Stimulated activated CD4-positive, alpha-beta T cell treated with anti-CD3 and anti-CD28 coated beads, Interleukin-4, amount 100 ng/mL, for 24 hours (primary cell): ENCODE data around the gene FAM81B.
"Not testable (repeated sequence)": the region's sequence is repeated elsewhere in the genome, so short reads cannot be mapped to it uniquely, and the experiment has no call there.

ENCODE experiments used
- DNase-seq: peaks from one replicate; pipeline ENCODE4 v3.0.0-alpha.2; 2020

FAM81B gene

DNA sequence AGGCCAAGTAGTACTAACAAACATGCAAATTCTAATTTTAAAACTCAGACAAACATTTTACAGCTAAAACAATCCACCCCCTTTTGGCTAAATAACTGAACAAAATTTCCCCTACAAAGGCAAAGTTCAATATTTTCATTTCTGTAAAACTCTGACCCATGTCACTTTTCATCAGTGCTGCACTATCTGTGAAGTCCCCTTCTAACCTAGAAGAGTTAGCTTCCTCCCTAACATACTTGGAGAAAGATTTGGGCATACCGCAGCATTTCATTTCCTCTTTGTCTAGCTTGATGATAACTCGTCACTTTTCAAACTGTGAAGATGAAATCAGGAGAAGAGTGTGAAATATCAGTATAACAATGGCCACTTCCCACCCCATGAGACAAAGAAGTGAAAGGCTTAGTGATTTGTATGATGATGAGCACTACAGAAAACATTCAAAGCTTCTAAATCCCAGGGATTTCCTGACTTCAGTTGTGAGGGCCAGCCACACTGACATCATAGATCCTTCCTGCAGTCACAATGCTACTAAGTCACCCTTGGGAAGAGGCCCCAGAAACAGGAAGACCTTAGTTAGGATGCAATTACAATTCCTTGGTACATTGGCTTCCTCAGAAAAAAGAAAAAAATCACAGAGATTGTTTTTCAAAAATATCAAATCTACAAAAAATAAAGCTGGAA lies at the start of gene FAM81B:
TSS of gene FAM81B (plus strand) at position 555 of the 681 bp plus-strand sequence. CDS start at position 579, 24 bp downstream.
- no peak for DNase-seq

DNA sequence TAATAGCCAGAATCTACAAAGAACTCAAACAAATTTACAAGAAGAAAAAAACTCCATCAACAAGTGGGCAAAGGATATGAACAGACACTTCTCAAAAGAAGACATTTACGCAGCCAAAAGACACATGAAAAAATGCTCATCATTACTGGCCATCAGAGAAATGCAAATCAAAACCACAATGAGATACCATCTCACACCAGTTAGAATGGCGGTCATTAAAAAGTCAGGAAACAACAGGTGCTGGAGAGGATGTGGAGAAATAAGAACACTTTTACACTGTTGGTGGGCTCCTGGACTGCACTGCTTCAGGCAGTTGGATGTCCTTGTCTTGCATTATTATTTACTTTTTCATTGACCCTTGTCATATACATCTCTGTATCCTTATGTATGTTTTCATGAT lies 49.7 kb upstream of the FAM81B start:
- DNase-seq = not testable (repeated sequence)

- no peak for DNase-seq
Measured at GRCh38 chr5:95347506-95348120, 43.6 kb upstream of the FAM81B start.

GRCh38 chr5:95350631-95351030 lies 40.5 kb upstream of the FAM81B start:
- no peak for DNase-seq

GRCh38 chr5:95352691-95353090 lies 38.5 kb upstream of the FAM81B start:
- no peak for DNase-seq

GRCh38 chr5:95358320-95358719 lies 32.8 kb upstream of the FAM81B start:
- no peak for DNase-seq

DNA sequence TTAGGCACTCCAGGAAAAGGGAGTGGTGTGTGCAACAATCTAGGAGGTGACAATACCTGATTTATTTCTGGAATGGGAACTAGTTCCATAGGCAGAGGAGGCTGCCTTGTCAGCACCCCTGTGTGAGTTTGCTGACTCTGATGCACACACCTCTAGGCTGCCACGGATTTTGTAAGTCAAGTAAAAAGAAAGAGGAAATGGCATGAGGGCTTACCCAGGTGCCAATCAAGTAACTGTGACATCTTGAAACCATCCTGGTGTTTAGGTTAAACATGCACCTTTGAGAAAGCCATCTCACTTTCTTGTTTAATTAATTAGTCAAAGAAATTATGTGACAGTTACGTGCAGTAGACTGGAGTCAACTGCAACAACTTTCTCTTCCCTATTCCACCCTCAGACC lies 32.3 kb upstream of the FAM81B start:
- DNase-seq = no peak

DNA sequence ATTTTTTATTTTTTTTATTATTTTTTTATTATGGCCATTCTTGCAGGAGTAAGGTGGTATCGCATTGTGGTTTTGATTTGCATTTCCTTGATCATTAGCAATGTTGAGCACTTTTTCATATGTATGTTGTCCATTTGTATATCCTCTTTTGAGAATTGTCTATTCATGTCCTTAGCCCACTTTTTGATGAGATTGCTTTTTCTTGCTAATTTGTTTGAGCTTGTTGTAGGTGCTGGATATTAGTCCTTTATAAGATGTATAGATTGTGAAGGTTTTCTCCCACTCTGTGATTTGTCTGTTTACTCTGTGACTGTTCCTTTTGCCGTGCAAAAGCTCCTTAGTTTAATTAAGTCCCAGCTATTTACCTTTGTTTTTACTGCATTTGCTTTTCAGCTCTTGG lies 30.5 kb upstream of the FAM81B start:
- DNase-seq = not testable (repeated sequence)

GRCh38 chr5:95365302-95366095 lies 25.7 kb upstream of the FAM81B start:
- no peak for DNase-seq

- no peak for DNase-seq
Measured at GRCh38 chr5:95369782-95370181, 21.4 kb upstream of the FAM81B start.

- no peak for DNase-seq
Measured at GRCh38 chr5:95374061-95374460, 17.1 kb upstream of the FAM81B start.

- DNase-seq = no peak
Measured at GRCh38 chr5:95375591-95375990, 15.6 kb upstream of the FAM81B start.

DNA sequence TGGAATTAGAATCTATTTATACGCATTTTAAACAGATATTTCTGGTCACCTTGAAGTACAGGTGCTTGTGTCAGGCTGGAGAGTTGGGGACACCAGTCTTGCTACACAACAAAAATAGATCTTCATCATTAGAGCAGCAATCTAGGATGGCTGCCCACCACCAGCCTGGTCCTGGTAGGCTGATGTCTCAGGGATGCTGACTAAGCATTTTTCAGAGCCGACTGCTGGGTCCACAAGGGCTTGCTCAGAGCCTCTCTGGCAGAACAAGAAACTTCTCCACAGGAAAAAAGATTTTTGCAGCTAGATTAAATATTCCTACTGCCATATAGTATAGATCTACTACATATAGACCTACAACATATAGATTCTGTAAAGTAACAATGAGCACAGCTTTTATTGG lies 12.0 kb upstream of the FAM81B start:
- DNase-seq = no peak

DNA sequence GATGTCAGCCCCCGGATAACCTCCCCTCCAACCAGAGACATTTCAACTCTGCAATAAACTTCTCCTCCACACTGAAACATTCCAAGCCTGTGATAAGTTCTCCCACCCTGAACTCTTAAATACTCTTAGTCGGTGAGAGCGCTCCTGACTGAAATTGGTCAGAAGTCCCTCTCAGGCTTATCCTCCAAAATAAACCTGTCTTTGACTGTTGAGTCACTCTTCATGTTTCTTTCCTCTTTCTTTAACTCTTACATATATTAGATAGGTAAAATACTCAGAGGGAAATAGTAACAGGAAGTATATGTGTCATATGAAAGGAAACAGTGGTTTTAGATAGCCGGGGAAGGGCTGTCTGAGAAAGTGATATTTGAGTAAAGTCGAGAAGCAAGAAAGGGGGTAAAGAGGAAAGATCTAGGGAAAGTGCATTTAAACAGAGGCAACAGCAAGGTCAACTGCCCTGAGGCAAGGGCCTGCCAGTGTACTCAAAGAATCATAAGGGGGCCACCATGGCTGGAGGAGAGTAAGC lies 11.0 kb upstream of the FAM81B start:
- no peak for DNase-seq

GRCh38 chr5:95382801-95383200 lies 8.4 kb upstream of the FAM81B start:
- no peak for DNase-seq

DNA sequence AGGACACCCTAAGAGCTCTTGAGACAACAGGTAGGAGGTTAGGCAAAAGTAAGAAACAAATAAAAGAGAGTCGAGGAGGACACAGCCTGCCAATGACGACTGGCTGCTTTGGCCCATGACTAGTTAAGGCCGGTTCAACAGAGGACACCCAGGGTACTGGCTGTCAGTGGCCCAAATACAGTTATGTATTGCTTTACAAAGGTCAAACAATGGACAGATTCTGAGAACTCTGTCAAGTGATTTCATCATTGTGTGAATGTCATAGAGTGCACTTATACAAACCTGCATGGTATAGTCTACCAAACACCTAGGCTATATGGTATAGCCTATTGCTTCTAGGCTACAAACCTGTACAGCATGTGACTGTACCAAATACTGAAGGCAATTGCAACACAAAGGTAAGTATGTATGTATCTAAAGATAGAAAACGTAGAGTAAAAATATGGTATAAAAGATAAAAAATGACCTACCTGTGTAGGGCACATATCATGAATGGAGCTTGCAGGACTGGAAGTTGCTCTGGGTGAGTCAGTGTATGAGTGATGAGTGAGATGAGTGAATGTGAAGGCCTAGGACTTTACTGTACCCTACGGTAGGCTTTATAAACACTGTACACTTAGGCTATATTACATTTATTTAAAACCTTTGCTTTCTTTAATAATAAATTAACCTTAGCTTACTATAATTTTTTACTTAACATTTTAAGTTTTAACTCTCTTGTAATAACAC lies 6.5 kb upstream of the FAM81B start:
- no peak for DNase-seq

DNA sequence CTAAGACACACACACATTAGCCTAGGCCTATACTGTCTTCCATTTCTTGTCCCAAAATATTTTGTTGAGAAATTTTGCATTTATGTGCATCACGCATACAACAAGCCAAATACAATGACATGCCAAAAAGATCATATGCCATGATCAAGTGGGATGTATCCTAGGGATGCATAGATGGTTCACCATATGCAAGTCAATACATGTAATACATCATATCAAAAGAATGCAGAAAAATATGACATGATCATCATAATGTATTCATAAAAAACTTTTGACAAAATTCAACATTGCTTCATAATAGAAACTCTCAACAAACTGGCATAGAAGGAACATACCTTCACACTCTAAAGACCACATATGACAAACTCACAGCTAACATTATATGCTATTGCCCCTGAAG lies 5.8 kb upstream of the FAM81B start:
- DNase-seq = no peak

DNA sequence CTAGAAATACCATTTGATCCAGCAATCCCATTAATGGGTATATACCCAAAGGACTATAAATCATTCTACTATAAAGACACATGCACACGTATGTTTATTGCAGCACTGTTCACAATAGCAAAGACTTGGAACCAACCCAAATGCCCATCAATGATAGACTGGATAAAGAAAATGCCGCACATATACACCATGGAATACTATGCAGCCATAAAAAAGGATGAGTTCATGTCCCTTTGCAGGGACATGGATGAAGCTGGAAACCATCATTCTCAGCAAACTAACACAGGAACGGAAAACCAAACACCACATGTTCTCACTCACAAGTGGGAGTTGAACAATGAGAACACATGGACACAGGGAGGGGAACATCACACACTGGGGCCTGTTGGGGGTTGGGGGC lies 799 bp downstream of the FAM81B start:
- not testable (repeated sequence) for DNase-seq

DNA sequence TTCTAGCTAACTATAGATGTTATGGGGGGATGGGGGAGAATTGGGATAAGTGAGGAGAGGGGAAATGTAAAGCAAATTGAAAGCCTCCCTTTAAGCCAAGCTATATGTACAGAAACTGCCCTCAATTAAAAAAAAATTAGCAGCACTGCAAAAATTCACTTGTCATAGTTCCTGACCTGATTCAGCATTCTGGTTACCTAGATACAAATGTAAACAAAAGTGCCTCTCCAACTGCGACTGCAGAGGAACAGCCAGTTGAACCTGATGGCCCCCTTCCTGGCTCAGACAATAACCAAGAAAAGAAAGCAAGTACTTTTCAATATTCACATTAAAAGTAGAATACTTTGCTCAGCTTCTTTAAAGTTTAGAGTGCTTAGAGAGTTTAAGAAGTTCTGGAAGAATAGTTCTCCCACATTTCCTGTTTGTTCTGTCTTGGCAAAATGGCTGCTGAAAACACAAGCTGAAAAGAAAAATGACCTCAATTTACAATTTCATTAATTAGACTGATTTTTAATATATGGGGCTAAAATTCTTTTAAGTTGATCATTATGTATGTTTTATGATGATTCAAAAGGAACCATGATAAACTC lies 1.5 kb downstream of the FAM81B start:
- no peak for DNase-seq

GRCh38 chr5:95393279-95393678 lies 2.1 kb downstream of the FAM81B start:
- no peak for DNase-seq

DNA sequence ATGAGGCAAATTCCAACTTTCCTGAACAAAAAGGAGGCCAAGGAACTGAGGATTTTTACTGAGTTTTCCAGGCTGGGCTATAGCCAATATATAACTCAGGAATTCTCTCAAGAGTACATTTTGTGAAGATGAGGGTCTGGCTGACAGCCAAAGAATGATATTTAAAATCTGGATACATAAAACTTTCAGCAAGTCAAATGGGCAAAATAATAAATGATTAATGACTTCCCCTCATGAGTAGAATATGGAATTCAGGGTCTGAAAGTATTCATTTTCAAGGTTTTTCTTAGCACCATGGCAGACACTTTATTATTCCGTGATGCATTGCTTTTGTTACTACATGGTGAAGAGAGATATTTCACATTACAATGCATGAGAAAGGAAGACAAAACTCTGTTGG lies 7.8 kb downstream of the FAM81B start:
- DNase-seq = no peak

DNA sequence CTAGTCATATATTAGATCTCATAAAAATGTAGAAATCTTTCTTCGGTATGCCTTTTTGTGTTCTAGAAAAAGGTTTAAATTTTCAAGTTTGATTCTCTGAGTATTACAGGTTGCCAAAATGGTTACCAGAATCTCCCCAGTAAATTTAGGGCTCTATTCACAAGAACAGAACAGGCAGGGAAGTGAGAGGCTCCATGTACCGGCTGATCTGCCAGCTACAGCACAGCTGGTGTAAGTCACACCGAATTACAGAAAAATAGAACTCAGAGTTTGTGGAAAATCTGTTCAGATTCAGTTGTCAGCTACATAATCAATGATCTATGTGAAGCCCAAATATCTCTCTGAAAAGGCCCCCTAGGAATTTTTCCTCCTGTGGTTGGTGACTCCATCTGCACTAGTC lies 10.5 kb downstream of the FAM81B start:
- no peak for DNase-seq

- no peak for DNase-seq
Measured at GRCh38 chr5:95403996-95404395, 12.8 kb downstream of the FAM81B start.
